NCI-H446 treated with DMSO at 0.1 percent for 48 hours (cell line): ENCODE results near the gene NNT.
"Not testable (repeated sequence)": the region's sequence is repeated elsewhere in the genome, so short reads cannot be mapped to it uniquely, and the experiment has no call there.

Experiments
- DNase-seq: peaks from one replicate; lab custom pipeline; 2025; lab: John Stamatoyannopoulos, UW

NNT gene

GRCh38 chr5:43627028-43627427, 24.0 kb downstream of the NNT start:
- DNase-seq = peak; percentile 41

- DNase-seq = peak; percentile 83
These were observed 28.4 kb downstream of the NNT start for GRCh38 chr5:43631182-43631910.

- no peak for DNase-seq
These were observed 31.6 kb downstream of the NNT start for GRCh38 chr5:43634621-43635020.

- DNase-seq = no peak
These were observed 32.4 kb downstream of the NNT start for GRCh38 chr5:43635374-43635773.

- DNase-seq = no peak
These were observed 33.1 kb downstream of the NNT start for GRCh38 chr5:43636076-43636475.

GRCh38 chr5:43637416-43637815, 34.4 kb downstream of the NNT start:
- no peak for DNase-seq

GRCh38 chr5:43638107-43638506, 35.1 kb downstream of the NNT start:
- no peak for DNase-seq

- DNase-seq = no peak
These were observed 35.6 kb downstream of the NNT start for GRCh38 chr5:43638546-43638945.

- peak; percentile 69 for DNase-seq
These were observed 36.6 kb downstream of the NNT start for GRCh38 chr5:43639566-43639965.

GRCh38 chr5:43642428-43642827, 39.4 kb downstream of the NNT start:
- DNase-seq = no peak

- DNase-seq = no peak
These were observed 40.3 kb downstream of the NNT start for GRCh38 chr5:43643327-43643726.

GRCh38 chr5:43643750-43644149, 40.8 kb downstream of the NNT start:
- DNase-seq = peak; percentile 64

- DNase-seq = no peak
These were observed 44.0 kb downstream of the NNT start for GRCh38 chr5:43646992-43647391.

GRCh38 chr5:43647789-43648188, 44.8 kb downstream of the NNT start:
- DNase-seq = no peak

- no peak for DNase-seq
These were observed 45.6 kb downstream of the NNT start for GRCh38 chr5:43648499-43649124.

- no peak for DNase-seq
These were observed 46.3 kb downstream of the NNT start for GRCh38 chr5:43649256-43649655.

GRCh38 chr5:43652537-43653302, 49.7 kb downstream of the NNT start:
- DNase-seq = no peak

GRCh38 chr5:43658509-43658908, 55.5 kb downstream of the NNT start:
- no peak for DNase-seq

- DNase-seq = no peak
These were observed 56.1 kb downstream of the NNT start for GRCh38 chr5:43659075-43659474.

GRCh38 chr5:43661102-43661501, 58.1 kb downstream of the NNT start:
- peak; percentile 28 for DNase-seq

- DNase-seq = no peak
These were observed 60.9 kb downstream of the NNT start for GRCh38 chr5:43663916-43664315.

GRCh38 chr5:43664501-43665040, 61.6 kb downstream of the NNT start:
- no peak for DNase-seq

GRCh38 chr5:43665749-43666148, 62.8 kb downstream of the NNT start:
- DNase-seq = not testable (repeated sequence)
